Measurements from ENCODE around the gene TUSC7.

Gene TUSC7

DNA sequence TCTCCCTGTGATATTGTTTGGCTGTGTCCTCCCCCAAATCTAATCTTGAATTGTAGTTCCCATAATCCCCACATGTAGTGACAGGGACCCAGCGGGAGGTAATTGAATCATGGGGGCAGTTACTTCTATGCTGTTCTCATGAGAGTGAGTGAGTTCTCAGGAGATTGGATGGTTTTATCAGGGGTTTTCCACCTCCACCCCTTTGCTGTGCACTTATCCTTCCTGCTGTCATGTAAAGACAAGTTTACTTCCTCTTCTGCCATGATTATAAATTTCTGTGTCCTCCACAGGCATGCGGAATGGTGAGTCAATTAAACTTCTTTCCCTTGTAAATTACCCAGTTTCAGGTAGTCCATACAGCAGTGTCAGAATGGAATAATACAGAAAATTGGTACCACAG, 24.7 kb downstream of the TUSC7 start:
- TF ChIP-seq POLR2A (IDR thresholded peaks at IDR 0.05; ENCODE audit: low read depth, low read length): no peak
- DNase-seq (ENCODE audit: insufficient read length, low spot score) (no peak), FAIRE-seq (no peak)

DNA sequence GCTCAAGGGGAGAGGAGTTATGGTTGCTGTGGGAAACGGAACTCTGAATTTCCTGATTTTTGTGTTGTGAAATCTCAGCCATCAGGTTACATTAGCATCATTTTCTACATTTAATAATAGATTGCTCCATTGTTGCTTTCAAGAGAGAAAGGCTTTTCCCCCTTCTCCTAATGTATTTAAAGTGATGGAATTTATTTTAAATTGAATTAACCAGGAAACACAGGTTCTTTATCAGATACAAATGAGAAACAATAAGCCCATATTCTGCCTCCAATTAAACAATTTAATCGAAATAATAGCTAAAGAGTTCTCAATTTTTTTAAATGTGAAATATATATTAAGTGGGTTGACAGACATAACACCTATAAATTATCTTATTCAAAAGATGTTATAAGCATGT, 30.1 kb downstream of the TUSC7 start:
- FAIRE-seq: no peak
- DNase-seq (ENCODE audit: insufficient read length, low spot score): no peak
- no peak for TF ChIP-seq POLR2A (IDR thresholded peaks at IDR 0.05; ENCODE audit: low read depth, low read length)

DNA sequence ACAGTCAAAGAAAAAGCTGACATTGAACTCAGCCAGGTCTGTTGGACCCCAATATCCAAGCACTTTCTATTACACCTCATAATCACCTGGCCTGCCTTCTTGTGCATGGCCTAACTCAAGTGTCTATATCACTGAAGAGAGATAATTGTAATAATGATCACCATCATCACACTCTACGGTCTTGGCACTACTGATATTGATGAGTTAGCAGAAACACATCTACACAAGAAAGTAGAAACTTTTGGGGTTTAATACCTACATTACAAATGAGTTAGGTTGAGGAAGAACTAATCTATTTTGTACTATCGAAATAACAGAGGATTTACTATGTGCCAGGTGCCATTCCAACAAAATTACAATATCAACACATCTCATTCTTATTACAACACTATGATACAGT, 30.7 kb downstream of the TUSC7 start:
- no peak for TF ChIP-seq POLR2A (IDR thresholded peaks at IDR 0.05; ENCODE audit: low read depth, low read length)
- FAIRE-seq: no peak

DNA sequence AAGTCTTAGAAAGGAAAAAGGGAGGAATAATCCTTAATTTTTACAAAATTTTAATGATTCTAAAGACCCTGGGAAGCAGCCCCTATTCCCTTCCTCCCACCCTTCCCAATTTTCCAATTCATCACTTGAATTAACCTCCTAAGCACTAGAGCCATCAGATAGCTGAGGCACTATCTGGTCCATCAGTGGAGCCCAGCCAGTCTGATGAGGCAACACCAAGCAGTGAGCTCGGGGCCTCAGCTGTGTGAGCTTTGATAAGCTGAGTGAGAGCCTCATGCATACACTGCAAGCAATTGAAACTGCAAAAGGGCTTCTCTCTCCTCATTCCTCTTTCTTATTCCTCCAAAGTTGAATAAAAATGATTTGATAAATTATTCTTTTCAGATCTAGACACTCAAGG, 31.9 kb downstream of the TUSC7 start:
- FAIRE-seq: no peak
- DNase-seq (ENCODE audit: insufficient read length, low spot score): no peak
- no peak for TF ChIP-seq POLR2A (IDR thresholded peaks at IDR 0.05; ENCODE audit: low read depth, low read length)

More for the DNA sequence above, 30.7 kb downstream of the TUSC7 start:
- no peak for DNase-seq (ENCODE audit: insufficient read length, low spot score)

DNA sequence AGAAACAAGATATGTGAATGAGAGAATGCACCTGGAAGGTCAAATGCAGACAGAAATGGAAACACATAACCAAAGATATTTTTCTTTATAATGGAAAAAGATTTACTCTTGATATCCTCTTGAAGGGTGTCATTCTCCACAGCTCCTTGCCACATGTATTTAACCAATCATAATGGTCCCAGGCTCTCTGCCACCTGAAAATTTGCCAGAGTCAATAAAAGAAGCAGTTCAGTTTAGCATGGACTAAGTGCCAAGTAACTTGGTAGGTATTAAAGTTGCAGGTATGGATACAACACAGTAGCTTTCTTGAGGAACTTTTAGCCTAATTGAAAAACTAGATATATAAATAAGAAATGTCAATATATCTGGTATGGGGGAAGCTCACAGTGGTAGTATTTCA, 33.5 kb downstream of the TUSC7 start:
- TF ChIP-seq POLR2A (IDR thresholded peaks at IDR 0.05; ENCODE audit: low read depth, low read length): no peak
- FAIRE-seq (no peak), DNase-seq (ENCODE audit: insufficient read length, low spot score) (no peak)

DNA sequence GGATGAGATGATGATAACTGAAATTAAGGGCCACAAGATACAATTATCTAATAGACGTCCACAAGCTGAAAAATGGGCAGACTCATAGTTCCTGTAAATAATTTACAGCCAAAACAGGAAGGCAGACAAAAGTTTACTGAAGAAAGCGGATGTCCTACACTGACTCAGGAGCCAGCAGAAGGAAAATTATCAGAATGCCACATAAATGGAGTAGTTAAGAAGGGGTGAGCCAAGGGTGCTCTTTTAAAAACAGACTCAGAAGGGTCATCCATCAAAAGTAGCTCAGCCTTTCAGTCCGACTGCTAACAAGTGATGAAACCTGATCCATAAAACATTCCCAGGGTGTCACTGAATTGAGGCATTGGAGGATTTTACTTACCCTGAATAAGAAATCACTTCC, 39.8 kb downstream of the TUSC7 start:
- DNase-seq (ENCODE audit: insufficient read length, low spot score) (no peak), FAIRE-seq (no peak)
- no peak for TF ChIP-seq POLR2A (IDR thresholded peaks at IDR 0.05; ENCODE audit: low read depth, low read length)

DNA sequence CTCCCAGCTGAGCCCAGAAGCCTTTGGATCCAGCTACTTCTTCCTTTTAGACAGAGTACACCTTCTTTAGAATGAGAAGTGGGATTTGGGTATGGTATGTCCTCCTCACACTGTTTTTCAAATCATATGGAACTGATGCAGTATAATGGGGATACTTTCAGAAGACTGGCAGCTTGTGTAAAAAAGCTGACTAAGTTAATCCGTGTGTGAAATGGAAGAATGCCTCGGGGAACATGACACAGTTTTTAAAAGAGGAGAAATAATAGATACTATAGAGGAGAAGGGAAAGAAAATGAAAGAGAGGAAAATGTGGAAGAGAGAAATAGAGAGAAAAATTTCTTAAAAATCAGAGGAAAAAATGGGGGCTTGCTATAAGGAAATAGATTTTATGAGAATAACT, 47.7 kb downstream of the TUSC7 start:
- FAIRE-seq (no peak), DNase-seq (ENCODE audit: insufficient read length, low spot score) (no peak)
- no peak for TF ChIP-seq POLR2A (IDR thresholded peaks at IDR 0.05; ENCODE audit: low read depth, low read length)

DNA sequence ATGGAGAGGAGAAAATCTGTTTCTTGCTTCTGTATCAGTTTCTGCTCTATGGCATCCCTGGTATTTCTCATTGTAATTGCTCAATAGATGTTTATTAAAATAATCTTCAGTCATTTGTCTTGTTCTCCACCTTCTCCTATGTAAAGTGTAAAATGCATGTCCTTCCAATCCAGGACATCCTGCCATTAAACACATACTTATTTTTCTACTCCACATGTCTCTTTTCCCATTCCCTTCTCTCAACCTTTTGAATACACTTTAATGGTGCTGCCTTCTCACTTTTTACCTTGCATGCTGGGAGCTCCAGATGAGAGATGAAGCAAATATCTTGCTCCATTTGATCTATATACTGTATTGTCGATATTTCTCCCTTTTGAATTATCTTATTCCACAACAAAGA, 49.7 kb downstream of the TUSC7 start:
- DNase-seq (ENCODE audit: insufficient read length, low spot score) (no peak), FAIRE-seq (no peak)
- no peak for TF ChIP-seq POLR2A (IDR thresholded peaks at IDR 0.05; ENCODE audit: low read depth, low read length)

Data from H54 (cell line).